SK-N-SH (cell line): ENCODE measurements around the gene PAQR6. TPM values are rescaled to one million over a fixed set of nuclear protein-coding genes. Genes with fewer than 3 reads are reported as not detected.

ENCODE experiments used
- CTCF ChIA-PET: fragments of 300-600, 350-600 bp; formaldehyde crosslinking; extraction: SDS; loops from one replicate; lab custom pipeline; 2021; lab: Yijun Ruan, JAX
- POLR2A ChIA-PET: fragments of 350-600 bp; sonication (Branson Sonifier 250); formaldehyde crosslinking; extraction: SDS; loops from one replicate; lab custom pipeline; 2020; ENCODE audit warnings: antibody characterized with exemption, inconsistent platforms; lab: Yijun Ruan, JAX
- DNase-seq: peaks from one replicate; pipeline ENCODE4 v3.0.0; 2012
- H2AFZ ChIP-seq: fragments of 200-600 bp; sonication (generic); 2 replicates; pipeline ENCODE4 v1.8.1; 2016; ENCODE audit warnings: antibody characterized with exemption, mild to moderate bottlenecking, low read depth
- H3F3A ChIP-seq: fragments of 200-600 bp; sonication (generic); replicated peaks from 2 replicates; pipeline ENCODE3; 2016; ENCODE audit warnings: antibody characterized with exemption, mild to moderate bottlenecking; ENCODE audit not compliant: insufficient read depth
- H3K27ac ChIP-seq, 2 experiments: fragments of 200-500 bp in 1 of 2; fragments of 200-600 bp in 1 of 2; sonication (Bioruptor generic) in 1 of 2; sonication (generic), shearing (Covaris generic) in 1 of 2; 2 replicates each; pipeline versions ENCODE4 v1.5.1 to v1.6.1; 2014 to 2016; ENCODE audit warnings: low read depth in 2 of 2, inconsistent platforms in 1 of 2, low read length in 1 of 2, mild to moderate bottlenecking in 1 of 2, mixed read lengths in 1 of 2
- H3K27me3 ChIP-seq: fragments of 200-600 bp; sonication (generic), shearing (Covaris generic); 2 replicates; pipeline ENCODE4 v1.6.1; 2016; ENCODE audit warnings: mixed run types; ENCODE audit not compliant: insufficient read depth
- H3K36me3 ChIP-seq, 2 experiments: fragments of 200-500 bp in 1 of 2; fragments of 200-600 bp in 1 of 2; sonication (Bioruptor generic) in 1 of 2; sonication (generic) in 1 of 2; replicated peaks in 1 of 2; 2 replicates each; pipeline versions ENCODE3 to v1.5.1; 2014 to 2016; ENCODE audit warnings: low read length in 1 of 2, mild to moderate bottlenecking in 1 of 2; ENCODE audit not compliant: insufficient read depth in 2 of 2, control insufficient read depth in 1 of 2
- H3K4me1 ChIP-seq, 2 experiments: fragments of 200-500 bp in 1 of 2; fragments of 200-600 bp in 1 of 2; sonication (Bioruptor generic) in 1 of 2; sonication (generic), shearing (Covaris generic) in 1 of 2; 2 replicates each; pipeline versions ENCODE4 v1.5.1 to v1.6.1; 2014 to 2016; ENCODE audit warnings: low read depth in 1 of 2, low read length in 1 of 2, mixed run types in 1 of 2; ENCODE audit not compliant: insufficient read depth in 2 of 2, control insufficient read depth in 1 of 2
- H3K4me2 ChIP-seq: fragments of 200-600 bp; sonication (generic), shearing (Covaris generic); 2 replicates; pipeline ENCODE4 v1.6.1; 2017; ENCODE audit warnings: mixed run types
- H3K4me3 ChIP-seq, 2 experiments: fragments of 200-500 bp in 1 of 2; fragments of 200-600 bp in 1 of 2; sonication (Bioruptor generic) in 1 of 2; sonication (generic), shearing (Covaris generic) in 1 of 2; 2 replicates each; pipeline versions ENCODE4 v1.5.1 to v1.8.1; 2014 to 2016; ENCODE audit warnings: low read depth in 2 of 2, inconsistent platforms in 1 of 2, low read length in 1 of 2, mild to moderate bottlenecking in 1 of 2, mixed read lengths in 1 of 2, moderate library complexity in 1 of 2
- H3K79me2 ChIP-seq: fragments of 200-600 bp; sonication (generic); 2 replicates; pipeline ENCODE4 v1.8.1; 2017; ENCODE audit warnings: mild to moderate bottlenecking; ENCODE audit not compliant: insufficient read depth
- H3K9ac ChIP-seq: fragments of 200-600 bp; sonication (generic); 2 replicates; pipeline ENCODE4 v1.6.1; 2017; ENCODE audit warnings: mixed run types
- H3K9me2 ChIP-seq: fragments of 200-600 bp; sonication (generic); 2 replicates; pipeline ENCODE4 v1.6.1; 2017; ENCODE audit warnings: mixed run types
- H3K9me3 ChIP-seq: fragments of 200-600 bp; sonication (generic); 2 replicates; pipeline ENCODE4 v1.6.1; 2017; ENCODE audit warnings: mixed run types, mild to moderate bottlenecking, moderate library complexity
- H4K20me1 ChIP-seq: fragments of 200-600 bp; sonication (generic); 2 replicates; pipeline ENCODE4 v1.6.1; 2017; ENCODE audit warnings: mild to moderate bottlenecking, mixed run types; ENCODE audit not compliant: insufficient read depth
- CHD2 ChIP-seq: fragments of 150-350 bp; IDR thresholded peaks from 2 replicates; pipeline ENCODE4 v1.6.1; 2018; ENCODE audit warnings: low read length; ENCODE audit not compliant: partially characterized antibody
- CTCF ChIP-seq: fragments of 200-600 bp; sonication (generic); IDR thresholded peaks from 2 replicates; pipeline ENCODE4 v1.6.1; 2017; ENCODE audit warnings: antibody characterized with exemption, mild to moderate bottlenecking, moderate library complexity
- ELF1 ChIP-seq: IDR thresholded peaks from 2 replicates; pipeline ENCODE4 v1.4.0; 2012
- EP300 ChIP-seq, 2 experiments: IDR thresholded peaks; 2 replicates each; pipeline versions ENCODE4 v1.4.0 to v1.6.1; 2012; ENCODE audit warnings: borderline replicate concordance in 1 of 2, low read depth in 1 of 2, low read length in 1 of 2
- EZH2phosphoT487 ChIP-seq: fragments of 200-600 bp; sonication (generic); IDR thresholded peaks from 2 replicates; pipeline ENCODE4 v1.6.1; 2017; ENCODE audit warnings: low read depth, mixed run types, mild to moderate bottlenecking, antibody characterized with exemption, moderate library complexity, borderline replicate concordance
- FOSL2 ChIP-seq: IDR thresholded peaks from 2 replicates; pipeline ENCODE4 v1.4.0; 2012; ENCODE audit warnings: low read depth, mild to moderate bottlenecking, moderate library complexity, borderline replicate concordance
- FOXM1 ChIP-seq: IDR thresholded peaks from 2 replicates; pipeline ENCODE4 v1.4.0; 2012; ENCODE audit warnings: low read depth, mild to moderate bottlenecking
- GATA2 ChIP-seq: sonication (generic); formaldehyde crosslinking; IDR thresholded peaks from 2 replicates; pipeline ENCODE4 v1.5.0; 2020; ENCODE audit warnings: mild to moderate bottlenecking, missing genetic modification reagents
- IRF3 ChIP-seq: fragments of 150-350 bp; IDR thresholded peaks from 2 replicates; pipeline ENCODE4 v1.6.1; 2016; ENCODE audit warnings: mild to moderate bottlenecking, low read depth, low read length
- JUND ChIP-seq: IDR thresholded peaks from 2 replicates; pipeline ENCODE4 v1.4.0; 2012
- MEF2A ChIP-seq: IDR thresholded peaks from 2 replicates; pipeline ENCODE4 v1.4.0; 2012; ENCODE audit warnings: low read depth, borderline replicate concordance
- MXI1 ChIP-seq: IDR thresholded peaks from 2 replicates; pipeline ENCODE4 v1.6.1; 2012; ENCODE audit warnings: mild to moderate bottlenecking, low read depth, low read length, improper control_type of control experiment
- NFIC ChIP-seq: IDR thresholded peaks from 2 replicates; pipeline ENCODE4 v1.4.0; 2012; ENCODE audit warnings: borderline replicate concordance
- PBX3 ChIP-seq: IDR thresholded peaks from 2 replicates; pipeline ENCODE4; 2012
- POLR2AphosphoS5 ChIP-seq: IDR thresholded peaks from 2 replicates; pipeline ENCODE4 v1.6.1; 2012; ENCODE audit warnings: low read depth, low read length
- RXRA ChIP-seq: IDR thresholded peaks from 2 replicates; pipeline ENCODE4 v1.4.0; 2012; ENCODE audit warnings: low read depth, mild to moderate bottlenecking, borderline replicate concordance
- SIN3A ChIP-seq: IDR thresholded peaks from 2 replicates; pipeline ENCODE4 v1.6.1; 2012; ENCODE audit warnings: low read depth, mild to moderate bottlenecking, low read length, moderate library complexity, borderline replicate concordance
- TCF12 ChIP-seq: IDR thresholded peaks from 2 replicates; pipeline ENCODE4 v1.4.0; 2012
- WGBS: methylation state at CpG from one replicate; pipeline ENCODE4 v1.1.6; 2017; ENCODE audit warnings: low lambda C conversion rate; 5-methylcytosine and 5-hydroxymethylcytosine counted together
- polyA plus RNA-seq, 3 experiments: library from polyadenylated mRNA; depleted of rRNA; stranded (reverse); fragments of >200 nt; gene quantifications; 2 replicates each; pipeline ENCODE4 v1.2.3, GENCODE V29; 2012
- TF ChIP-seq, protein P1 (sequence below): IDR thresholded peaks from 2 replicates; pipeline ENCODE4 v1.4.0; 2012; ENCODE audit warnings: low read depth, borderline replicate concordance

Gene PAQR6
- polyA plus RNA-seq, 1 of the 3 experiments (the other 2 are of a cell fraction): 2.4 TPM

DNA sequence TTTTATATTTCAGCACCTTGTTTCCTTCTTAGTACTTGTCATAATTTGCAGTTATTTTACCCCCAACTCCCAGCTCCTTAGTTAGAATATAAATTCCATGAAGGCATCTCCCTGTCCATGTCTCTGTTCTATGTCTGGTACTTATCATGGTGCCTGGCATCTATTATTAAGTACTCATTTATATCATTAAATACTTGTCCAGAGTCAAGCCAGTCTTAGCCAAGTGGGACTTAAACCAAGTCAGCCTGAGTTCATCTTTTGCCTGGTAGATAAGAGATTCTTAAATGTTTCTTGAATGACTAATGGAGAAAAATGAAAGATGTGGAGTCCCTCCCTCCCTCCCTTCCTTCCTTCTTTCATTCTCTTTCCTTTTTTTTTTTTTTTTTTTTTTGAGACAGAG is 44.5 kb downstream of the PAQR6 start (continued):
- peak in 1 of 2 experiments; percentile 44; a peak in 1 of 4 replicates for TF ChIP-seq EP300 (IDR thresholded peaks at IDR 0.05; ENCODE audit: borderline replicate concordance in 1 of 2, low read depth in 1 of 2, low read length in 1 of 2)
- TF ChIP-seq PBX3: peak; percentile 78
- no peak for TF ChIP-seq CTCF
- TF ChIP-seq FOSL2: peak; percentile 8; the same call in 1 of the 2 replicates
- TF ChIP-seq FOXM1: no peak
- TF ChIP-seq EZH2phosphoT487: no peak
- TF ChIP-seq CHD2: no peak
- TF ChIP-seq JUND: peak; percentile 55
- TF ChIP-seq, protein P1, sequence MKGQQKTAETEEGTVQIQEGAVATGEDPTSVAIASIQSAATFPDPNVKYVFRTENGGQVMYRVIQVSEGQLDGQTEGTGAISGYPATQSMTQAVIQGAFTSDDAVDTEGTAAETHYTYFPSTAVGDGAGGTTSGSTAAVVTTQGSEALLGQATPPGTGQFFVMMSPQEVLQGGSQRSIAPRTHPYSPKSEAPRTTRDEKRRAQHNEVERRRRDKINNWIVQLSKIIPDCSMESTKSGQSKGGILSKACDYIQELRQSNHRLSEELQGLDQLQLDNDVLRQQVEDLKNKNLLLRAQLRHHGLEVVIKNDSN: no peak

DNA sequence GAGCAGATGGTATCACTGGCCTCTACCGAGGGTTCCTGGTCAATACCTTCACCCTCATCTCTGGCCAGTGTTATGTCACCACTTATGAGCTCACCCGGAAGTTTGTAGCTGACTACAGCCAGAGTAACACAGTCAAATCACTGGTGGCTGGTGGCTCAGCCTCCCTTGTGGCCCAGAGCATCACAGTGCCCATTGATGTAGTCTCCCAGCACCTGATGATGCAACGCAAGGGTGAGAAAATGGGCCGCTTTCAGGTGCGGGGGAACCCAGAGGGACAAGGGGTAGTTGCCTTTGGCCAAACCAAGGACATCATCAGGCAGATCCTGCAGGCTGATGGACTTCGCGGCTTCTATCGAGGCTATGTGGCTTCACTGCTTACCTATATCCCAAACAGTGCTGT is 47.8 kb downstream of the PAQR6 start:
- peaks cover 73% of the 10 kb centered on the region for H3K79me2 ChIP-seq
- CTCF ChIA-PET: interaction anchor here (1.1 to 1.5 kb wide), 2 partner anchors 11 to 70 kb away, joined by 4 read pairs; no protein-coding TSS in a partner anchor
- WGBS: 96% methylated on average over 8 of the region's 8 CpGs

More for the DNA sequence above, 47.8 kb downstream of the PAQR6 start:
- Histone ChIP-seq H4K20me1 (0 out of 2 replicates have a peak, but pooled peaks cover 4% of the 10 kb centered on the region), H3K4me1 (peaks cover 0 to 8% of the 10 kb centered on the region in 2 experiments; a peak in 3 of 4 replicates), H2AFZ (no peak overlapping the region), H3K27me3 (no peaks in the 10 kb centered on the region), H3K4me2 (no peak overlapping the region), H3K27ac (no peak overlapping the region), H3F3A (peaks cover 20% of the 10 kb centered on the region), H3K4me3 (no peak overlapping the region), H3K9ac (no peak overlapping the region), H3K36me3 (peaks cover 16 to 49% of the 10 kb centered on the region in 2 experiments), H3K9me3 (no peaks in the 10 kb centered on the region), H3K9me2 (no peaks in the 10 kb centered on the region)
- POLR2A ChIA-PET: interaction anchor here (1.5 kb wide), 1 partner anchor 13 kb away, joined by 8 read pairs; the partner anchor contains the start of gene PMF1
- TF ChIP-seq MEF2A: no peak
- TF ChIP-seq ELF1: no peak
- TF ChIP-seq RXRA: no peak
- TF ChIP-seq IRF3: no peak
- TF ChIP-seq, protein P1: no peak
- TF ChIP-seq POLR2AphosphoS5: no peak
- TF ChIP-seq MXI1: no peak
- TF ChIP-seq SIN3A: no peak
- TF ChIP-seq NFIC: no peak
- TF ChIP-seq CTCF: no peak
- TF ChIP-seq TCF12: no peak
- no peak for TF ChIP-seq GATA2 (CRISPR knock-in tag)
- no peak for DNase-seq
